HL-60 (cell line): ENCODE measurements around the gene DNASE2B.

Experiments
- DNase-seq, 2 experiments: peaks; one replicate each; pipeline ENCODE4 v3.0.0-alpha.2; 2010 to 2020; ENCODE audit warnings: low read depth in 1 of 2, low spot score in 1 of 2
- H3K27ac ChIP-seq: fragments of 250-450 bp; sonication (Bioruptor Pico); replicated peaks from 2 replicates; pipeline ENCODE4 v1.5.1; 2020; ENCODE audit warnings: mild to moderate bottlenecking, moderate library complexity
- H3K27me3 ChIP-seq: fragments of 250-450 bp; sonication (Bioruptor Pico); 2 replicates; pipeline ENCODE4 v1.5.1; 2021; ENCODE audit warnings: mild to moderate bottlenecking, moderate library complexity; ENCODE audit not compliant: insufficient read depth, poor library complexity, severe bottlenecking
- H3K4me3 ChIP-seq: replicated peaks from 2 replicates; pipeline ENCODE4 v1.5.1; 2011; ENCODE audit warnings: mild to moderate bottlenecking, control low read depth, low read length; ENCODE audit not compliant: insufficient read depth
- GABPA ChIP-seq: IDR thresholded peaks from 2 replicates; pipeline ENCODE4 v1.6.1; 2012; ENCODE audit warnings: low read depth
- POLR2AphosphoS5 ChIP-seq: IDR thresholded peaks from 2 replicates; pipeline ENCODE4 v1.6.1; 2012; ENCODE audit warnings: low read depth
- SPI1 ChIP-seq: IDR thresholded peaks from 2 replicates; pipeline ENCODE4 v1.6.1; 2012; ENCODE audit warnings: low read depth, mild to moderate bottlenecking, borderline replicate concordance
- TF ChIP-seq, protein P1 (sequence below): IDR thresholded peaks from one replicate; pipeline ENCODE4 v1.5.1; 2011; ENCODE audit warnings: low read length, control low read depth, inconsistent platforms; ENCODE audit not compliant: insufficient read depth
- TF ChIP-seq, protein P2 (sequence below): IDR thresholded peaks from 2 replicates; pipeline ENCODE4 v1.6.1; 2012; ENCODE audit warnings: low read depth; ENCODE audit not compliant: insufficient replicate concordance

Gene DNASE2B

DNA sequence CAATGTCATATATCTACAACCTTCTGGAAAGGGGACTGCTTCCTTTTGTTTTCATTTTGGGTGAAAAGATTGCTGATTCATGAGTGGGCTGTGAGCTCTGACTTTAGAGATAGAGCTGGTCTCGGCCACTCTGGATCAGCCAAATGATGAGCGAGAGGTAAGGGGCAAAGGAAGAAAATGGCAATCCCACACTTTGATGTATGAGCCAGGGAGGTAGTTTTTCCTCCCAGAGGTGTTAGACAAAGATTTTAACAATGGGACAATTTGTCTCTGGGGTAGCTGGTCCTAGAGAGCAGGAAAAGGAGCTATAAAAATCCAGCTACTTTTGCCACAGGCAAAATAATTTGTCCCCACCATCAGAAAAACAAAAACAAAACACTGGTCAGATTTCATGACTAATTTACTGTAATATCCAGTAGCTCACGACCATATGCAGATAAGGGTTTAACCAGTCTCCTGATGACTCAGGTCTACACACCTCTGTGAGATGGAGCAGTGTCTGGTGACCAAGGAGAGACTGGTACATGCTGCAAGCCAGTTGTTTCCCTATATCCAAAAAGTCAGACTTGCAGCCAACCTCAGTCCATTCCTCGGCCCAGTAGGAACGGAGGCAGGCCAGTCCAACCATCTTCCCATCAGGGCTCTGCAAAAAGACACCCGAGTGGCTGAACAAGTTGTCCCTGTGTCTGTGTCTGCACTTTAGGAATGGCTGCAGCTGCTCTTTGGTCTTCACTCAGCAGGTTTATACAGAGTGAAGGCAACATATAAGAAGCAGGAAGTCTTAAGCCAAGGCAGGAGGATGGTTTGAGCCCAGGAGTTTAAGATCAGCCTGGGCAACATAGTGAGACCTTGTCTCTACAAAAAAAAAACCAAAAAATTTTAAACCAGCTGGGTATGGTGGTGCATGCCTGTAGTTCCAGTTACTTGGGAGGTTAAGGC, 29.2 kb downstream of the DNASE2B start:
- H3K27me3 ChIP-seq: no peaks in the 10 kb centered on the region
- no peak overlapping the region for H3K4me3 ChIP-seq
- DNase-seq: no peak
- TF ChIP-seq, protein P1, sequence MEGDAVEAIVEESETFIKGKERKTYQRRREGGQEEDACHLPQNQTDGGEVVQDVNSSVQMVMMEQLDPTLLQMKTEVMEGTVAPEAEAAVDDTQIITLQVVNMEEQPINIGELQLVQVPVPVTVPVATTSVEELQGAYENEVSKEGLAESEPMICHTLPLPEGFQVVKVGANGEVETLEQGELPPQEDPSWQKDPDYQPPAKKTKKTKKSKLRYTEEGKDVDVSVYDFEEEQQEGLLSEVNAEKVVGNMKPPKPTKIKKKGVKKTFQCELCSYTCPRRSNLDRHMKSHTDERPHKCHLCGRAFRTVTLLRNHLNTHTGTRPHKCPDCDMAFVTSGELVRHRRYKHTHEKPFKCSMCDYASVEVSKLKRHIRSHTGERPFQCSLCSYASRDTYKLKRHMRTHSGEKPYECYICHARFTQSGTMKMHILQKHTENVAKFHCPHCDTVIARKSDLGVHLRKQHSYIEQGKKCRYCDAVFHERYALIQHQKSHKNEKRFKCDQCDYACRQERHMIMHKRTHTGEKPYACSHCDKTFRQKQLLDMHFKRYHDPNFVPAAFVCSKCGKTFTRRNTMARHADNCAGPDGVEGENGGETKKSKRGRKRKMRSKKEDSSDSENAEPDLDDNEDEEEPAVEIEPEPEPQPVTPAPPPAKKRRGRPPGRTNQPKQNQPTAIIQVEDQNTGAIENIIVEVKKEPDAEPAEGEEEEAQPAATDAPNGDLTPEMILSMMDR: no peak
- TF ChIP-seq POLR2AphosphoS5: no peak
- TF ChIP-seq GABPA: no peak
- no peak for TF ChIP-seq SPI1
- TF ChIP-seq, protein P2, sequence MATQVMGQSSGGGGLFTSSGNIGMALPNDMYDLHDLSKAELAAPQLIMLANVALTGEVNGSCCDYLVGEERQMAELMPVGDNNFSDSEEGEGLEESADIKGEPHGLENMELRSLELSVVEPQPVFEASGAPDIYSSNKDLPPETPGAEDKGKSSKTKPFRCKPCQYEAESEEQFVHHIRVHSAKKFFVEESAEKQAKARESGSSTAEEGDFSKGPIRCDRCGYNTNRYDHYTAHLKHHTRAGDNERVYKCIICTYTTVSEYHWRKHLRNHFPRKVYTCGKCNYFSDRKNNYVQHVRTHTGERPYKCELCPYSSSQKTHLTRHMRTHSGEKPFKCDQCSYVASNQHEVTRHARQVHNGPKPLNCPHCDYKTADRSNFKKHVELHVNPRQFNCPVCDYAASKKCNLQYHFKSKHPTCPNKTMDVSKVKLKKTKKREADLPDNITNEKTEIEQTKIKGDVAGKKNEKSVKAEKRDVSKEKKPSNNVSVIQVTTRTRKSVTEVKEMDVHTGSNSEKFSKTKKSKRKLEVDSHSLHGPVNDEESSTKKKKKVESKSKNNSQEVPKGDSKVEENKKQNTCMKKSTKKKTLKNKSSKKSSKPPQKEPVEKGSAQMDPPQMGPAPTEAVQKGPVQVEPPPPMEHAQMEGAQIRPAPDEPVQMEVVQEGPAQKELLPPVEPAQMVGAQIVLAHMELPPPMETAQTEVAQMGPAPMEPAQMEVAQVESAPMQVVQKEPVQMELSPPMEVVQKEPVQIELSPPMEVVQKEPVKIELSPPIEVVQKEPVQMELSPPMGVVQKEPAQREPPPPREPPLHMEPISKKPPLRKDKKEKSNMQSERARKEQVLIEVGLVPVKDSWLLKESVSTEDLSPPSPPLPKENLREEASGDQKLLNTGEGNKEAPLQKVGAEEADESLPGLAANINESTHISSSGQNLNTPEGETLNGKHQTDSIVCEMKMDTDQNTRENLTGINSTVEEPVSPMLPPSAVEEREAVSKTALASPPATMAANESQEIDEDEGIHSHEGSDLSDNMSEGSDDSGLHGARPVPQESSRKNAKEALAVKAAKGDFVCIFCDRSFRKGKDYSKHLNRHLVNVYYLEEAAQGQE: no peak
- H3K27ac ChIP-seq: no peak overlapping the region

DNA sequence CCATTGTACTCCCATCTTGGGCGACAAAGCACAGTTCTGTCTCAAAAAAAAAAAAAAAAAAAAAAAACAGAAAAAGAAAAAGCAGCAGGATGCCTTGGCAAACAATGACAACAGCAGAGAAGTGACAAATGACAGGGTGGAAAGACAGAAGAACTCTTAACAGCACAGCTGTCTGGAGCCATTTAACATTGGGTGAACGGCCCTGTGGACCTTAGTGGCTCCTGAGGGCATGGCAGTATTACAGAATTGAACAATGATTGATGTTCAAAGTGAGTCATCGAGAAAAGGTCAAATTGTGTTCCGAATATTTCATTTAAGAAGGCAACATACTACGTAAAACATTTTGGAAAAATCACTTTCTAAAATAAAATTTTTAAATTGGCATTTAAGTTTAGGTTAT, 30.0 kb downstream of the DNASE2B start:
- Histone ChIP-seq H3K27me3 (no peaks in the 10 kb centered on the region), H3K27ac (no peak overlapping the region), H3K4me3 (no peak overlapping the region)
- no peak for TF ChIP-seq SPI1
- TF ChIP-seq GABPA: no peak
- TF ChIP-seq, protein P2: no peak
- TF ChIP-seq, protein P1: no peak
- TF ChIP-seq POLR2AphosphoS5: no peak
- DNase-seq: no peak

DNA sequence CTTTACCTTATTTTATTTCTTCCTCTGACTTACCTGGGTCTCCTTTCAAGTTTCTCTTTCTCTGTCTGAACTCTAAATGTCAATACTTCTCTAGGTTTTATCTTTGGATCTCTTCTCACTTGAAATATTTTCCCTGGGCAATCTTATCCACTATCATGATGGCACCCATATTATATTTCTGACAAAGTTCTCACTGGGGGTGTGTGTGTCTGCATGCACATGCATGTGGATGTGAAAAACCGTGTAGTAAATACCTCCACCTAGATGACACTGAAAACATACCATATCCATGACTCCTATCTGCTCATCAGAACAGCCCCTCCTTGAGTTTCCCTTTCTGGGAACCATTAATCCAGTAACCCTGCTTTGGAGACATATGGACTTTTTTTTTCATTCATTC, 30.9 kb downstream of the DNASE2B start:
- Histone ChIP-seq H3K4me3 (no peak overlapping the region), H3K27ac (no peak overlapping the region), H3K27me3 (no peaks in the 10 kb centered on the region)
- DNase-seq: no peak
- TF ChIP-seq SPI1: no peak
- TF ChIP-seq, protein P1: no peak
- TF ChIP-seq, protein P2: no peak
- TF ChIP-seq POLR2AphosphoS5: no peak
- no peak for TF ChIP-seq GABPA
